Measurements from ENCODE around the gene ARHGEF3. TPM values are rescaled to one million over a fixed set of nuclear protein-coding genes. Genes with fewer than 3 reads are reported as not detected.

Gene ARHGEF3
- total RNA-seq (ENCODE audit: unreplicated experiment) = 10.8 TPM
- long read RNA-seq, partial matches to known transcripts = 1 of 4 reads
- long read RNA-seq, other reads (novel, unspliced or antisense) = 0 of 4 reads

GRCh38 chr3:56801662-56802377 lies at the start of gene ARHGEF3:
TSS of gene ARHGEF3 (minus strand) at chr3:56801949. CDS start at chr3:56801798, 151 bp downstream.
- TF ChIP-seq CTCF (IDR thresholded peaks at IDR 0.05; ENCODE audit: partially characterized antibody, unreplicated experiment) = peak; percentile 12
- Mint-ChIP-seq H3K4me3 (ENCODE audit: unreplicated experiment) (peak within 1 kb of the TSS; percentile 98), H3K27ac (ENCODE audit: unreplicated experiment) (peak within 1 kb of the TSS; percentile 87), H3K4me1 (ENCODE audit: low read depth, unreplicated experiment) (peaks cover 13% of the 10 kb centered on the region), H3K9me3 (ENCODE audit: unreplicated experiment) (no peaks in the 10 kb centered on the region), H3K27me3 (ENCODE audit: unreplicated experiment) (peaks cover 1% of the 10 kb centered on the region), H3K36me3 (ENCODE audit: unreplicated experiment) (no peaks in the 10 kb centered on the region)
- peak; percentile 88 for DNase-seq

GRCh38 chr3:56849698-56850097 lies 47.9 kb upstream of the ARHGEF3 start:
- Mint-ChIP-seq H3K36me3 (ENCODE audit: unreplicated experiment) (no peaks in the 10 kb centered on the region), H3K9me3 (ENCODE audit: unreplicated experiment) (no peaks in the 10 kb centered on the region), H3K4me1 (ENCODE audit: low read depth, unreplicated experiment) (no peaks in the 10 kb centered on the region), H3K4me3 (ENCODE audit: unreplicated experiment) (no peak overlapping the region), H3K27ac (ENCODE audit: unreplicated experiment) (no peak overlapping the region), H3K27me3 (ENCODE audit: unreplicated experiment) (peaks cover 7% of the 10 kb centered on the region)
- no peak for DNase-seq
- no peak for TF ChIP-seq CTCF (IDR thresholded peaks at IDR 0.05; ENCODE audit: partially characterized antibody, unreplicated experiment)

GRCh38 chr3:56845505-56845904 lies 43.8 kb upstream of the ARHGEF3 start:
- no peak for DNase-seq
- Mint-ChIP-seq H3K27ac (ENCODE audit: unreplicated experiment) (no peak overlapping the region), H3K36me3 (ENCODE audit: unreplicated experiment) (no peaks in the 10 kb centered on the region), H3K4me1 (ENCODE audit: low read depth, unreplicated experiment) (peaks cover 5% of the 10 kb centered on the region), H3K27me3 (ENCODE audit: unreplicated experiment) (peaks cover 1% of the 10 kb centered on the region), H3K9me3 (ENCODE audit: unreplicated experiment) (no peaks in the 10 kb centered on the region), H3K4me3 (ENCODE audit: unreplicated experiment) (no peak overlapping the region)
- no peak for TF ChIP-seq CTCF (IDR thresholded peaks at IDR 0.05; ENCODE audit: partially characterized antibody, unreplicated experiment)

GRCh38 chr3:56844536-56844935 lies 42.8 kb upstream of the ARHGEF3 start:
- no peak overlapping the region for H3K4me3 Mint-ChIP-seq (ENCODE audit: unreplicated experiment)
- H3K36me3 Mint-ChIP-seq (ENCODE audit: unreplicated experiment) = no peaks in the 10 kb centered on the region
- H3K27ac Mint-ChIP-seq (ENCODE audit: unreplicated experiment) = no peak overlapping the region
- TF ChIP-seq CTCF (IDR thresholded peaks at IDR 0.05; ENCODE audit: partially characterized antibody, unreplicated experiment) = no peak
- H3K27me3 Mint-ChIP-seq (ENCODE audit: unreplicated experiment) = peaks cover 1% of the 10 kb centered on the region
- no peak for DNase-seq
- H3K9me3 Mint-ChIP-seq (ENCODE audit: unreplicated experiment) = no peaks in the 10 kb centered on the region
- H3K4me1 Mint-ChIP-seq (ENCODE audit: low read depth, unreplicated experiment) = peaks cover 9% of the 10 kb centered on the region

Measured in glutamatergic neuron (in vitro differentiated cells).